Loucy (cell line): ENCODE data around the gene NEU4.

ENCODE experiments used
- CTCF ChIP-seq: fragments of 200-600 bp; sonication (generic); conservative IDR thresholded peaks from 2 replicates; pipeline ENCODE4 v1.5.1; 2014; ENCODE audit warnings: mild to moderate bottlenecking, antibody characterized with exemption, low read length
- EZH2phosphoT487 ChIP-seq: fragments of 200-600 bp; IDR thresholded peaks from 2 replicates; pipeline ENCODE4 v1.6.1; 2018; ENCODE audit warnings: antibody characterized with exemption, mild to moderate bottlenecking, moderate library complexity, borderline replicate concordance

DNA sequence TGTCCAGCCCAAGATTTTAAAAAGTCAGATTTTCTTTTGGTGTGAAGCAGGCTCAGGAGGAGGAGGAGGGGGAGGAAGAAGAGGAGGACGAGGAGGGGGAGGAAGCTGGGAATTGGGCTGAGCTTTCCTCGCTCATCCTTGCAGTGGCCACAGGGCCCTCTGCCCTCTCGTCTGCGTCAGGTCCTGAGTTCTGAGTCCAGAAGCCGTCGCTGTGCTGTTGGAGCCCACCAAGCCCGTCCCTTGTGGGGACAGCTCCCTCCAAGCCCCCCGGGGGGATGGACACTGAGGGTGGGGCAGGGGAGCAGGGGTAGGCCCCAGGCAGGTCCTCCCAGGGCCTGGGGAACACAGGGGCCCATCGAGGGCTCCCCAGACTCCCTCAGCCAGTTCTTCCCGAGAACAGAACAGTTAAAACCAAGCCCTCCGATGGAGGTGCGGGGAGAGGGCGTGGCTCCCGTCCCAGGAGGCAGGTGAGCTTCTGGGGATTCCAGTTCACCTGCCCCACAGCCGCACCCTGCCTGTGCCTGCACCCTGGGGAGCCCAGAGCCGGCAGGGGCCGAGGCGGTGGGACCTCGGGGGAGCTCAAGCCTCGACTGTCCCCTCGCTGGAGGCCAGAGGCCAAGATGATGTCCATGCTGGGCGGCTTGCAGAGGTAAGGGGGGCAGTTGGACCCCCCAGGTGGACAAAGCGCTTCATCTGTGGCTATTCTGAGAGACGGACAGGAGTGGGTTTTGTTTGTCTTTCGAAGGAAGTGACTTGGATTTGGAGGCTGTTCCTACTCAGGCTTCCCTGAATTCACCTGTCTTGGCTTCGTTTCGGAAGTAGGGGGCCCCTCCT, 32.4 kb upstream of the NEU4 start, which contains the start of gene GAL3ST2:
- no peak for TF ChIP-seq CTCF
- TF ChIP-seq EZH2phosphoT487: no peak
